ENCODE measurements around the gene TRRAP.

Gene TRRAP

DNA sequence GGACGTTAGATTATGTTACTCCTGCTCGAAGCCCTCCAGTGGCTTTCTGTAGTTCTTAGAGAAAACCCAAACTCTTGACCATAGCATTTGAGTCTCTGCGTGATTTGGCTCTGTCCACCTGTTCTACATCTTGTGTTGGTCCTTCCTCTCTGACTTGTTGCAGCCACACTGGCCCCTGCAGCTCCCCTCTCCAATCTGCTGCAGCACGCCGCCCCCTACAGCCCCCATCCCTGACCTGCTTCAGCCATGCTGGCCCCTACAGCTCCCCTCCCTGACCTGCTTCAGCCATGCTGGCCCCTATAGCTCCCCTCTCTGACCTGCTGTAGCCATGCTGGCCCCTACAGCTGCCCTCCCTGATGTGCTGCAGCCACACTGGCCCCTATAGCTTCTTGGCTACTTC, 29.2 kb downstream of the TRRAP start:
- no peaks in the 10 kb centered on the region for H3K9me3 Mint-ChIP-seq
- H3K27me3 Mint-ChIP-seq (ENCODE audit: low read depth): no peaks in the 10 kb centered on the region
- peaks cover 76% of the 10 kb centered on the region for H3K36me3 Mint-ChIP-seq (ENCODE audit: low read depth)
- no peak overlapping the region for H3K27ac Mint-ChIP-seq
- TF ChIP-seq, protein P1, sequence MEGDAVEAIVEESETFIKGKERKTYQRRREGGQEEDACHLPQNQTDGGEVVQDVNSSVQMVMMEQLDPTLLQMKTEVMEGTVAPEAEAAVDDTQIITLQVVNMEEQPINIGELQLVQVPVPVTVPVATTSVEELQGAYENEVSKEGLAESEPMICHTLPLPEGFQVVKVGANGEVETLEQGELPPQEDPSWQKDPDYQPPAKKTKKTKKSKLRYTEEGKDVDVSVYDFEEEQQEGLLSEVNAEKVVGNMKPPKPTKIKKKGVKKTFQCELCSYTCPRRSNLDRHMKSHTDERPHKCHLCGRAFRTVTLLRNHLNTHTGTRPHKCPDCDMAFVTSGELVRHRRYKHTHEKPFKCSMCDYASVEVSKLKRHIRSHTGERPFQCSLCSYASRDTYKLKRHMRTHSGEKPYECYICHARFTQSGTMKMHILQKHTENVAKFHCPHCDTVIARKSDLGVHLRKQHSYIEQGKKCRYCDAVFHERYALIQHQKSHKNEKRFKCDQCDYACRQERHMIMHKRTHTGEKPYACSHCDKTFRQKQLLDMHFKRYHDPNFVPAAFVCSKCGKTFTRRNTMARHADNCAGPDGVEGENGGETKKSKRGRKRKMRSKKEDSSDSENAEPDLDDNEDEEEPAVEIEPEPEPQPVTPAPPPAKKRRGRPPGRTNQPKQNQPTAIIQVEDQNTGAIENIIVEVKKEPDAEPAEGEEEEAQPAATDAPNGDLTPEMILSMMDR (IDR thresholded peaks at IDR 0.05; ENCODE audit: unreplicated experiment in 3 of 3): no peak
- no peak overlapping the region for H3K4me3 Mint-ChIP-seq
- H3K4me1 Mint-ChIP-seq: peaks cover 16% of the 10 kb centered on the region

DNA sequence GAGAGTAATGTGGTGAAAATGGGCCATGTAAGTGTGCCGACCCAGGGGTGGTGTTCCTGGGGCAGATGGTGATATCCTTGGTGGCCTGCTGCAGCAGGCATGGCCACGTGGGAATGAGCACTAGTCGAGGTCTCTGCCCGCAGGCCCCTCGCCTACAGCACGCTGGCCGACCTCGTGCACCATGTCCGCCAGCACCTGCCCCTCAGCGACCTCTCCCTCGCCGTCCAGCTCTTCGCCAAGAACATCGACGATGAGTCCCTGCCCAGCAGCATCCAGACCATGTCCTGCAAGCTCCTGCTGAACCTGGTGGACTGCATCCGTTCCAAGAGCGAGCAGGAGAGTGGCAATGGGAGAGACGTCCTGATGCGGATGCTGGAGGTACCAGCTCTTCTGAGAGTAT, 30.3 kb downstream of the TRRAP start:
- Mint-ChIP-seq H3K27ac (no peak overlapping the region), H3K9me3 (no peaks in the 10 kb centered on the region), H3K4me3 (no peak overlapping the region), H3K36me3 (ENCODE audit: low read depth) (peaks cover 76% of the 10 kb centered on the region), H3K27me3 (ENCODE audit: low read depth) (no peaks in the 10 kb centered on the region), H3K4me1 (peaks cover 21% of the 10 kb centered on the region)
- TF ChIP-seq, protein P1 (IDR thresholded peaks at IDR 0.05; ENCODE audit: unreplicated experiment in 3 of 3): no peak

DNA sequence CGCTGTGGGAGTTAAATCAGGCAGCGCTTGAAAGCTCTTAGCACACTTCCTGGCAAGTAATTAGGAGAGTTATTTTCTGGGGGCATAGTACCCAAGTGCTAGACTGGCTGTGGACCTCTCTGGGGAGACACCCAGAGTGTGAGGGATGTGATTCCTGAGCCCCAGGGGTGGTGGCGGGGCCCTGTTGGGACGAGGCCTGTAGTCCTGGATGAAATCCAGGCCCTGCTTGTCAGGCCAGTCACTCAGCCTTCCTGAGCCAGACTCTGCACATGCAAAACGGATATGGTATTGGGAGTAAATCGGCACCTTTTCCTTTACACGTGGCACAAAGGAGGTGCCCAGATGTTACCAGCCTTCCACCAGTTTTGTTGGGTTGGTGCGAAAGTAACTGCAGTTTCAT, 31.2 kb downstream of the TRRAP start:
- TF ChIP-seq, protein P1 (IDR thresholded peaks at IDR 0.05; ENCODE audit: unreplicated experiment in 3 of 3): no peak
- Mint-ChIP-seq H3K27ac (no peak overlapping the region), H3K36me3 (ENCODE audit: low read depth) (peaks cover 71% of the 10 kb centered on the region), H3K4me3 (no peak overlapping the region), H3K9me3 (no peaks in the 10 kb centered on the region), H3K27me3 (ENCODE audit: low read depth) (no peaks in the 10 kb centered on the region), H3K4me1 (peaks cover 21% of the 10 kb centered on the region)

- Mint-ChIP-seq H3K4me1 (peaks cover 21% of the 10 kb centered on the region), H3K9me3 (no peaks in the 10 kb centered on the region), H3K36me3 (ENCODE audit: low read depth) (peaks cover 65% of the 10 kb centered on the region), H3K27me3 (ENCODE audit: low read depth) (no peaks in the 10 kb centered on the region), H3K27ac (peak overlapping the region in 1 of 3 experiments; percentile 4), H3K4me3 (no peak overlapping the region)
- TF ChIP-seq, protein P1 (IDR thresholded peaks at IDR 0.05; ENCODE audit: unreplicated experiment in 3 of 3): no peak
Measured at GRCh38 chr7:98910427-98910826, 32.1 kb downstream of the TRRAP start.

- TF ChIP-seq, protein P1 (IDR thresholded peaks at IDR 0.05; ENCODE audit: unreplicated experiment in 3 of 3): no peak
- peaks cover 66% of the 10 kb centered on the region for H3K36me3 Mint-ChIP-seq (ENCODE audit: low read depth)
- no peak overlapping the region for H3K4me3 Mint-ChIP-seq
- no peaks in the 10 kb centered on the region for H3K9me3 Mint-ChIP-seq
- H3K27ac Mint-ChIP-seq: no peak overlapping the region
- H3K4me1 Mint-ChIP-seq: peaks cover 21% of the 10 kb centered on the region
- no peaks in the 10 kb centered on the region for H3K27me3 Mint-ChIP-seq (ENCODE audit: low read depth)
Measured at GRCh38 chr7:98911916-98912315, 33.6 kb downstream of the TRRAP start.

GRCh38 chr7:98913026-98913425, 34.7 kb downstream of the TRRAP start:
- TF ChIP-seq, protein P1 (IDR thresholded peaks at IDR 0.05; ENCODE audit: unreplicated experiment in 3 of 3): no peak
- Mint-ChIP-seq H3K27ac (no peak overlapping the region), H3K27me3 (ENCODE audit: low read depth) (no peaks in the 10 kb centered on the region), H3K36me3 (ENCODE audit: low read depth) (peaks cover 67% of the 10 kb centered on the region), H3K4me1 (peaks cover 21% of the 10 kb centered on the region), H3K9me3 (no peaks in the 10 kb centered on the region), H3K4me3 (no peak overlapping the region)

All from nephron (organoid).